ENCODE data around the gene ANGPTL4.

- TF ChIP-seq CTCF (IDR thresholded peaks at IDR 0.05) (no peak), POLR2A (IDR thresholded peaks at IDR 0.05) (no peak), EP300 (IDR thresholded peaks at IDR 0.05) (no peak), POLR2AphosphoS5 (IDR thresholded peaks at IDR 0.05) (no peak)
Measured at GRCh38 chr19:8331263-8331845, 32.6 kb upstream of the ANGPTL4 start.

All from gastroesophageal sphincter (tissue), 3 donors.